HepG2 (cell line): Measurements from ENCODE around the gene ATRIP. TPM values are rescaled to one million over a fixed set of nuclear protein-coding genes. Genes with fewer than 3 reads are reported as not detected.

Source experiments
- CAMTA2 ChIP-seq: sonication (generic); formaldehyde crosslinking; IDR thresholded peaks from 2 replicates; pipeline ENCODE4 v1.4.0; 2020; ENCODE audit warnings: mild to moderate bottlenecking, missing genetic modification reagents, borderline replicate concordance
- CREM ChIP-seq, 2 experiments: sonication (generic) in 1 of 2; formaldehyde crosslinking in 1 of 2; IDR thresholded peaks; 2 replicates each; pipeline versions ENCODE4 v1.4.0 to v1.6.1; 2016 to 2020; ENCODE audit warnings: antibody characterized with exemption in 1 of 2, mild to moderate bottlenecking in 1 of 2, missing genetic modification reagents in 1 of 2
- HNRNPK ChIP-seq: fragments of 200-400 bp; formaldehyde crosslinking; IDR thresholded peaks from 2 replicates; pipeline ENCODE4 v1.6.1; 2018; ENCODE audit warnings: low read length, low read depth, moderate library complexity, mild to moderate bottlenecking; ENCODE audit not compliant: poor library complexity, severe bottlenecking
- HNRNPLL ChIP-seq: fragments of 200-400 bp; formaldehyde crosslinking; IDR thresholded peaks from 2 replicates; pipeline ENCODE4 v1.6.1; 2017; ENCODE audit warnings: mild to moderate bottlenecking, low read depth, low read length; ENCODE audit not compliant: poor library complexity, severe bottlenecking
- IKZF1 ChIP-seq: fragments of 450-650 bp; IDR thresholded peaks from 2 replicates; pipeline ENCODE4 v1.7.1; 2016
- KDM4B ChIP-seq: sonication (generic); formaldehyde crosslinking; IDR thresholded peaks from 2 replicates; pipeline ENCODE4 v1.4.0; 2020; ENCODE audit warnings: missing genetic modification reagents
- MTA1 ChIP-seq: sonication (generic); formaldehyde crosslinking; IDR thresholded peaks from 2 replicates; pipeline ENCODE4 v1.4.0; 2020; ENCODE audit warnings: missing genetic modification reagents, mild to moderate bottlenecking, borderline replicate concordance
- NFE2L1 ChIP-seq: sonication (generic); formaldehyde crosslinking; IDR thresholded peaks from 2 replicates; pipeline ENCODE4 v1.4.0; 2020; ENCODE audit warnings: missing genetic modification reagents, mild to moderate bottlenecking, borderline replicate concordance
- NR2F6 ChIP-seq, 2 experiments: IDR thresholded peaks; 2 replicates each; pipeline ENCODE4 v1.6.1; 2016; ENCODE audit warnings: antibody characterized with exemption in 1 of 2, mild to moderate bottlenecking in 1 of 2
- SALL1 ChIP-seq: sonication (generic); formaldehyde crosslinking; IDR thresholded peaks from 2 replicates; pipeline ENCODE4 v1.8.0; 2022; ENCODE audit warnings: mild to moderate bottlenecking, missing genetic modification reagents
- ZFYVE20 ChIP-seq: sonication (generic); formaldehyde crosslinking; IDR thresholded peaks from 2 replicates; pipeline ENCODE4 v1.8.0; 2023; ENCODE audit warnings: low read depth, mild to moderate bottlenecking, moderate library complexity, missing genetic modification reagents, borderline replicate concordance
- ZNF253 ChIP-seq: sonication (generic); formaldehyde crosslinking; IDR thresholded peaks from 2 replicates; pipeline ENCODE4 v1.8.0; 2022; ENCODE audit warnings: mild to moderate bottlenecking, missing genetic modification reagents, borderline replicate concordance
- ZNF33A ChIP-seq: sonication (generic); formaldehyde crosslinking; IDR thresholded peaks from 2 replicates; pipeline ENCODE4 v1.5.1; 2020; ENCODE audit warnings: missing genetic modification reagents, mild to moderate bottlenecking, moderate library complexity, borderline replicate concordance
- ZNF354B ChIP-seq: sonication (generic); formaldehyde crosslinking; IDR thresholded peaks from 2 replicates; pipeline ENCODE4 v1.8.0; 2022; ENCODE audit warnings: mild to moderate bottlenecking, missing genetic modification reagents
- ZNF367 ChIP-seq: sonication (generic); formaldehyde crosslinking; IDR thresholded peaks from 2 replicates; pipeline ENCODE4 v1.4.0; 2020; ENCODE audit warnings: missing genetic modification reagents, borderline replicate concordance
- ZNF549 ChIP-seq: sonication (generic); formaldehyde crosslinking; IDR thresholded peaks from 2 replicates; pipeline ENCODE4 v1.5.0; 2020; ENCODE audit warnings: missing genetic modification reagents
- ZNF598 ChIP-seq: sonication (generic); formaldehyde crosslinking; IDR thresholded peaks from 2 replicates; pipeline ENCODE4 v1.5.1; 2020; ENCODE audit warnings: mild to moderate bottlenecking, missing genetic modification reagents, borderline replicate concordance
- ZNF841 ChIP-seq: sonication (generic); formaldehyde crosslinking; IDR thresholded peaks from 2 replicates; pipeline ENCODE4 v1.8.1; 2023; ENCODE audit warnings: missing genetic modification reagents, borderline replicate concordance
- ZNF883 ChIP-seq: sonication (generic); formaldehyde crosslinking; IDR thresholded peaks from 2 replicates; pipeline ENCODE4 v1.5.1; 2020; ENCODE audit warnings: mild to moderate bottlenecking, missing genetic modification reagents; ENCODE audit errors: not compliant biosample characterization
- polyA plus RNA-seq, 8 experiments: library from polyadenylated mRNA; depleted of rRNA in 3 of 8; stranded (reverse) in 7 of 8; unstranded in 1 of 8; fragments of >200 nt; fragmentation: Illumina TruSeq in 4 of 8; extraction: Trizol in 4 of 8; gene quantifications; 2 replicates each; pipeline versions ENCODE4 v1.2.1 to v1.2.3, GENCODE V29; 2011 to 2016; ENCODE audit warnings: low read depth in 4 of 8, missing spikeins in 1 of 8, mixed read lengths in 1 of 8; ENCODE audit not compliant: insufficient read depth in 1 of 8
- total RNA-seq, 5 experiments: library from RNA; depleted of rRNA; stranded (reverse); fragments of >200 nt; fragmentation: Illumina TruSeq; extraction: Trizol; gene quantifications; 2 replicates each; pipeline ENCODE4 v1.2.3, GENCODE V29; 2016; ENCODE audit warnings: low read depth in 1 of 5
- TF ChIP-seq, protein P1 (sequence below): sonication (generic); formaldehyde crosslinking; IDR thresholded peaks from 2 replicates; pipeline ENCODE4 v1.9.0; 2021; ENCODE audit warnings: missing genetic modification reagents, borderline replicate concordance
- TF ChIP-seq, protein P2 (sequence below): sonication (generic); formaldehyde crosslinking; IDR thresholded peaks from 2 replicates; pipeline ENCODE4 v1.8.1; 2023; ENCODE audit warnings: mild to moderate bottlenecking, inconsistent platforms, moderate library complexity, missing genetic modification reagents, borderline replicate concordance
- TF ChIP-seq, protein P3 (sequence below): sonication (generic); formaldehyde crosslinking; IDR thresholded peaks from 2 replicates; pipeline ENCODE4 v1.4.0; 2020; ENCODE audit warnings: missing genetic modification reagents, borderline replicate concordance

Gene ATRIP
- total and polyA plus RNA-seq, 2 of the 13 experiments (the other 11 are each of a cell fraction or from before 2014, with no cell fraction given), result 5.1 to 12.5 TPM

GRCh38 chr3:48428572-48429316, 17.8 kb upstream of the ATRIP start (continued):
- TF ChIP-seq NR2F6 (IDR thresholded peaks at IDR 0.05), result peak; percentile 77
- TF ChIP-seq NR2F6 (CRISPR knock-in tag; IDR thresholded peaks at IDR 0.05), result peak; percentile 72
- TF ChIP-seq SALL1 (CRISPR knock-in tag), result peak; percentile 53
- peak; percentile 36 for TF ChIP-seq HNRNPK
- TF ChIP-seq NFE2L1, result no peak
- TF ChIP-seq, protein P1, sequence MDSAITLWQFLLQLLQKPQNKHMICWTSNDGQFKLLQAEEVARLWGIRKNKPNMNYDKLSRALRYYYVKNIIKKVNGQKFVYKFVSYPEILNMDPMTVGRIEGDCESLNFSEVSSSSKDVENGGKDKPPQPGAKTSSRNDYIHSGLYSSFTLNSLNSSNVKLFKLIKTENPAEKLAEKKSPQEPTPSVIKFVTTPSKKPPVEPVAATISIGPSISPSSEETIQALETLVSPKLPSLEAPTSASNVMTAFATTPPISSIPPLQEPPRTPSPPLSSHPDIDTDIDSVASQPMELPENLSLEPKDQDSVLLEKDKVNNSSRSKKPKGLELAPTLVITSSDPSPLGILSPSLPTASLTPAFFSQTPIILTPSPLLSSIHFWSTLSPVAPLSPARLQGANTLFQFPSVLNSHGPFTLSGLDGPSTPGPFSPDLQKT (CRISPR knock-in tag), result no peak
- TF ChIP-seq MTA1 (CRISPR knock-in tag), result 0 out of 2 replicates have a peak, but pooled peaks have one; percentile 52
- no peak for TF ChIP-seq ZNF367 (CRISPR knock-in tag)
- TF ChIP-seq HNRNPLL, result no peak
- no peak for TF ChIP-seq ZNF253 (CRISPR knock-in tag)
- no peak for TF ChIP-seq ZFYVE20
- TF ChIP-seq, protein P2, sequence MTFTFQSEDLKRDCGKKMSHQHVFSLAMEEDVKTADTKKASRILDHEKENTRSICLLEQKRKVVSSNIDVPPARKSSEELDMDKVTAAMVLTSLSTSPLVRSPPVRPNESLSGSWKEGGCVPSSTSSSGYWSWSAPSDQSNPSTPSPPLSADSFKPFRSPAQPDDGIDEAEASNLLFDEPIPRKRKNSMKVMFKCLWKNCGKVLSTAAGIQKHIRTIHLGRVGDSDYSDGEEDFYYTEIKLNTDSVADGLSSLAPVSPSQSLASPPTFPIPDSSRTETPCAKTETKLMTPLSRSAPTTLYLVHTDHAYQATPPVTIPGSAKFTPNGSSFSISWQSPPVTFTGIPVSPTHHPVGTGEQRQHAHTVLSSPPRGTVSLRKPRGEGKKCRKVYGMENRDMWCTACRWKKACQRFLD (CRISPR knock-in tag), result no peak
- TF ChIP-seq CAMTA2, result no peak
- no peak for TF ChIP-seq ZNF841 (CRISPR knock-in tag)
- no peak for TF ChIP-seq ZNF598 (CRISPR knock-in tag)
- no peak for TF ChIP-seq KDM4B (CRISPR knock-in tag)
- peak; percentile 56; the same call in 1 of the 2 replicates for TF ChIP-seq CREM (IDR thresholded peaks at IDR 0.05)
- no peak for TF ChIP-seq CREM (CRISPR knock-in tag; IDR thresholded peaks at IDR 0.05)
- no peak for TF ChIP-seq ZNF354B (CRISPR knock-in tag)
- TF ChIP-seq ZNF549 (CRISPR knock-in tag), result no peak
- TF ChIP-seq, protein P3, sequence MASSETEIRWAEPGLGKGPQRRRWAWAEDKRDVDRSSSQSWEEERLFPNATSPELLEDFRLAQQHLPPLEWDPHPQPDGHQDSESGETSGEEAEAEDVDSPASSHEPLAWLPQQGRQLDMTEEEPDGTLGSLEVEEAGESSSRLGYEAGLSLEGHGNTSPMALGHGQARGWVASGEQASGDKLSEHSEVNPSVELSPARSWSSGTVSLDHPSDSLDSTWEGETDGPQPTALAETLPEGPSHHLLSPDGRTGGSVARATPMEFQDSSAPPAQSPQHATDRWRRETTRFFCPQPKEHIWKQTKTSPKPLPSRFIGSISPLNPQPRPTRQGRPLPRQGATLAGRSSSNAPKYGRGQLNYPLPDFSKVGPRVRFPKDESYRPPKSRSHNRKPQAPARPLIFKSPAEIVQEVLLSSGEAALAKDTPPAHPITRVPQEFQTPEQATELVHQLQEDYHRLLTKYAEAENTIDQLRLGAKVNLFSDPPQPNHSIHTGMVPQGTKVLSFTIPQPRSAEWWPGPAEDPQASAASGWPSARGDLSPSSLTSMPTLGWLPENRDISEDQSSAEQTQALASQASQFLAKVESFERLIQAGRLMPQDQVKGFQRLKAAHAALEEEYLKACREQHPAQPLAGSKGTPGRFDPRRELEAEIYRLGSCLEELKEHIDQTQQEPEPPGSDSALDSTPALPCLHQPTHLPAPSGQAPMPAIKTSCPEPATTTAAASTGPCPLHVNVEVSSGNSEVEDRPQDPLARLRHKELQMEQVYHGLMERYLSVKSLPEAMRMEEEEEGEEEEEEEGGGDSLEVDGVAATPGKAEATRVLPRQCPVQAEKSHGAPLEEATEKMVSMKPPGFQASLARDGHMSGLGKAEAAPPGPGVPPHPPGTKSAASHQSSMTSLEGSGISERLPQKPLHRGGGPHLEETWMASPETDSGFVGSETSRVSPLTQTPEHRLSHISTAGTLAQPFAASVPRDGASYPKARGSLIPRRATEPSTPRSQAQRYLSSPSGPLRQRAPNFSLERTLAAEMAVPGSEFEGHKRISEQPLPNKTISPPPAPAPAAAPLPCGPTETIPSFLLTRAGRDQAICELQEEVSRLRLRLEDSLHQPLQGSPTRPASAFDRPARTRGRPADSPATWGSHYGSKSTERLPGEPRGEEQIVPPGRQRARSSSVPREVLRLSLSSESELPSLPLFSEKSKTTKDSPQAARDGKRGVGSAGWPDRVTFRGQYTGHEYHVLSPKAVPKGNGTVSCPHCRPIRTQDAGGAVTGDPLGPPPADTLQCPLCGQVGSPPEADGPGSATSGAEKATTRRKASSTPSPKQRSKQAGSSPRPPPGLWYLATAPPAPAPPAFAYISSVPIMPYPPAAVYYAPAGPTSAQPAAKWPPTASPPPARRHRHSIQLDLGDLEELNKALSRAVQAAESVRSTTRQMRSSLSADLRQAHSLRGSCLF, result no peak
- TF ChIP-seq ZNF33A (CRISPR knock-in tag), result no peak
- no peak for TF ChIP-seq IKZF1
- no peak for TF ChIP-seq ZNF883
